ENCODE data around the gene STKLD1. TPM values are rescaled to one million over a fixed set of nuclear protein-coding genes. Genes with fewer than 3 reads are reported as not detected.

The STKLD1 gene
- total RNA-seq, 1 donor, result 0.72 TPM

- no peak overlapping the region for H3K4me3 ChIP-seq (ENCODE audit: insufficient read depth, low read length)
- no peak overlapping the region for H2AFZ ChIP-seq (ENCODE audit: low read length)
- DNase-seq (ENCODE audit: insufficient read length, low spot score, missing footprints), result peak; percentile 41
- H3K9me3 ChIP-seq (ENCODE audit: low read depth, low read length), result no peaks in the 10 kb centered on the region
- H3K79me2 ChIP-seq (ENCODE audit: insufficient read depth, low read length), result no peaks in the 10 kb centered on the region
- no peaks in the 10 kb centered on the region for H3K36me3 ChIP-seq (ENCODE audit: insufficient read depth, low read length)
- no peaks in the 10 kb centered on the region for H3K4me1 ChIP-seq (ENCODE audit: insufficient read depth, low read length)
- no peak overlapping the region for H3K27ac ChIP-seq (ENCODE audit: low read depth, low read length)
- TF ChIP-seq CTCF (IDR thresholded peaks at IDR 0.05; ENCODE audit: extremely low read depth, low read depth, low read length), result no peak
- H3K4me2 ChIP-seq (ENCODE audit: insufficient read depth, low read length), result no peak overlapping the region
- no peaks in the 10 kb centered on the region for H3K27me3 ChIP-seq (ENCODE audit: insufficient read depth, low read length)
- no peaks in the 10 kb centered on the region for H4K20me1 ChIP-seq (ENCODE audit: insufficient read depth, low read length)
Measured at GRCh38 chr9:133386338-133386737, 10.2 kb downstream of the STKLD1 start.

GRCh38 chr9:133387680-133388079, 11.5 kb downstream of the STKLD1 start:
- Histone ChIP-seq H3K9me3 (ENCODE audit: low read depth, low read length) (no peaks in the 10 kb centered on the region), H3K4me3 (ENCODE audit: insufficient read depth, low read length) (no peak overlapping the region), H2AFZ (ENCODE audit: low read length) (no peak overlapping the region), H4K20me1 (ENCODE audit: insufficient read depth, low read length) (no peaks in the 10 kb centered on the region), H3K4me2 (ENCODE audit: insufficient read depth, low read length) (no peak overlapping the region), H3K27me3 (ENCODE audit: insufficient read depth, low read length) (no peaks in the 10 kb centered on the region), H3K36me3 (ENCODE audit: insufficient read depth, low read length) (no peaks in the 10 kb centered on the region), H3K79me2 (ENCODE audit: insufficient read depth, low read length) (no peaks in the 10 kb centered on the region), H3K27ac (ENCODE audit: low read depth, low read length) (no peak overlapping the region), H3K4me1 (ENCODE audit: insufficient read depth, low read length) (no peaks in the 10 kb centered on the region)
- TF ChIP-seq CTCF (IDR thresholded peaks at IDR 0.05; ENCODE audit: extremely low read depth, low read depth, low read length), result no peak
- DNase-seq (ENCODE audit: insufficient read length, low spot score, missing footprints), result peak; percentile 27

- TF ChIP-seq CTCF (IDR thresholded peaks at IDR 0.05; ENCODE audit: extremely low read depth, low read depth, low read length), result no peak
- Histone ChIP-seq H3K27ac (ENCODE audit: low read depth, low read length) (no peak overlapping the region), H3K27me3 (ENCODE audit: insufficient read depth, low read length) (peaks cover 3% of the 10 kb centered on the region), H3K9me3 (ENCODE audit: low read depth, low read length) (no peaks in the 10 kb centered on the region), H3K79me2 (ENCODE audit: insufficient read depth, low read length) (no peaks in the 10 kb centered on the region), H2AFZ (ENCODE audit: low read length) (no peak overlapping the region), H3K4me2 (ENCODE audit: insufficient read depth, low read length) (no peak overlapping the region), H3K4me1 (ENCODE audit: insufficient read depth, low read length) (no peaks in the 10 kb centered on the region), H3K36me3 (ENCODE audit: insufficient read depth, low read length) (no peaks in the 10 kb centered on the region), H3K4me3 (ENCODE audit: insufficient read depth, low read length) (no peak overlapping the region), H4K20me1 (ENCODE audit: insufficient read depth, low read length) (no peaks in the 10 kb centered on the region)
- DNase-seq (ENCODE audit: insufficient read length, low spot score, missing footprints), result peak; percentile 68
Measured at GRCh38 chr9:133389025-133389557, 12.9 kb downstream of the STKLD1 start.

- H3K4me2 ChIP-seq (ENCODE audit: insufficient read depth, low read length), result no peak overlapping the region
- H3K4me3 ChIP-seq (ENCODE audit: insufficient read depth, low read length), result no peak overlapping the region
- peak; percentile 77 for DNase-seq (ENCODE audit: insufficient read length, low spot score, missing footprints)
- H2AFZ ChIP-seq (ENCODE audit: low read length), result no peak overlapping the region
- no peaks in the 10 kb centered on the region for H3K4me1 ChIP-seq (ENCODE audit: insufficient read depth, low read length)
- H3K27me3 ChIP-seq (ENCODE audit: insufficient read depth, low read length), result peaks cover 8% of the 10 kb centered on the region
- H4K20me1 ChIP-seq (ENCODE audit: insufficient read depth, low read length), result no peaks in the 10 kb centered on the region
- no peaks in the 10 kb centered on the region for H3K79me2 ChIP-seq (ENCODE audit: insufficient read depth, low read length)
- no peak for TF ChIP-seq CTCF (IDR thresholded peaks at IDR 0.05; ENCODE audit: extremely low read depth, low read depth, low read length)
- no peak overlapping the region for H3K27ac ChIP-seq (ENCODE audit: low read depth, low read length)
- no peaks in the 10 kb centered on the region for H3K9me3 ChIP-seq (ENCODE audit: low read depth, low read length)
- no peaks in the 10 kb centered on the region for H3K36me3 ChIP-seq (ENCODE audit: insufficient read depth, low read length)
Measured at GRCh38 chr9:133389562-133389961, 13.4 kb downstream of the STKLD1 start.
